Measurements from ENCODE around the gene GPRC6A. TPM values are rescaled to one million over a fixed set of nuclear protein-coding genes. Genes with fewer than 3 reads are reported as not detected.

The GPRC6A gene
- polyA plus RNA-seq, 1 experiment = not detected

GRCh38 chr6:116783852-116784251 lies 45.0 kb downstream of the GPRC6A start:
- ChIA-PET CTCF (interaction anchor here (1.0 to 1.2 kb wide), 2 partner anchors 10 to 27 kb away, joined by 3 to 4 read pairs; no protein-coding TSS in a partner anchor), POLR2A (no interaction called here)
- H3K27me3 ChIP-seq (ENCODE audit: control insufficient read depth, insufficient read depth, low read length) = no peaks in the 10 kb centered on the region
- TF ChIP-seq CTCF (IDR thresholded peaks at IDR 0.05; ENCODE audit: insufficient read depth, low read depth, low read length) = no peak
- no peaks in the 10 kb centered on the region for H3K36me3 ChIP-seq (ENCODE audit: control insufficient read depth, insufficient read depth, low read length)
- no peak overlapping the region for H3K4me3 ChIP-seq (ENCODE audit: low read depth, low read length)
- no peak for DNase-seq (ENCODE audit: low read depth)

- H3K36me3 ChIP-seq (ENCODE audit: control insufficient read depth, insufficient read depth, low read length) = no peaks in the 10 kb centered on the region
- no peaks in the 10 kb centered on the region for H3K27me3 ChIP-seq (ENCODE audit: control insufficient read depth, insufficient read depth, low read length)
- TF ChIP-seq CTCF (IDR thresholded peaks at IDR 0.05; ENCODE audit: insufficient read depth, low read depth, low read length) = peak; percentile 36
- POLR2A ChIA-PET = no interaction called here
- CTCF ChIA-PET = interaction anchor here (1.0 to 2.8 kb wide), 4 partner anchors 11 to 68 kb away, joined by 3 to 12 read pairs (median 7); partner anchors contain the start of gene FAM162B
- no peak overlapping the region for H3K4me3 ChIP-seq (ENCODE audit: low read depth, low read length)
- DNase-seq (ENCODE audit: low read depth) = no peak
Observed at GRCh38 chr6:116779573-116780164, 49.2 kb downstream of the GPRC6A start.

- no peak overlapping the region for H3K4me3 ChIP-seq (ENCODE audit: low read depth, low read length)
- CTCF ChIA-PET = no interaction called here
- H3K27me3 ChIP-seq (ENCODE audit: control insufficient read depth, insufficient read depth, low read length) = no peaks in the 10 kb centered on the region
- H3K36me3 ChIP-seq (ENCODE audit: control insufficient read depth, insufficient read depth, low read length) = no peaks in the 10 kb centered on the region
- no peak for TF ChIP-seq CTCF (IDR thresholded peaks at IDR 0.05; ENCODE audit: insufficient read depth, low read depth, low read length)
- POLR2A ChIA-PET = no interaction called here
- DNase-seq (ENCODE audit: low read depth) = no peak
Observed at GRCh38 chr6:116773886-116774285, 55.0 kb downstream of the GPRC6A start.

GRCh38 chr6:116772450-116772849 lies 56.4 kb downstream of the GPRC6A start:
- no peaks in the 10 kb centered on the region for H3K36me3 ChIP-seq (ENCODE audit: control insufficient read depth, insufficient read depth, low read length)
- ChIA-PET CTCF (interaction anchor here (1.5 kb wide), 1 partner anchor 13 kb away, joined by 3 read pairs; no protein-coding TSS in a partner anchor), POLR2A (no interaction called here)
- no peaks in the 10 kb centered on the region for H3K27me3 ChIP-seq (ENCODE audit: control insufficient read depth, insufficient read depth, low read length)
- DNase-seq (ENCODE audit: low read depth) = no peak
- no peak for TF ChIP-seq CTCF (IDR thresholded peaks at IDR 0.05; ENCODE audit: insufficient read depth, low read depth, low read length)
- H3K4me3 ChIP-seq (ENCODE audit: low read depth, low read length) = no peak overlapping the region

- H3K27me3 ChIP-seq (ENCODE audit: control insufficient read depth, insufficient read depth, low read length) = peaks cover 1% of the 10 kb centered on the region; the same call in 1 of the 2 replicates
- no peaks in the 10 kb centered on the region for H3K36me3 ChIP-seq (ENCODE audit: control insufficient read depth, insufficient read depth, low read length)
- H3K4me3 ChIP-seq (ENCODE audit: low read depth, low read length) = no peak overlapping the region
- TF ChIP-seq CTCF (IDR thresholded peaks at IDR 0.05; ENCODE audit: insufficient read depth, low read depth, low read length) = no peak
- ChIA-PET CTCF (interaction anchor here (2.4 kb wide), 1 partner anchor 12 kb away, joined by 9 read pairs; no protein-coding TSS in a partner anchor), POLR2A (no interaction called here)
- DNase-seq (ENCODE audit: low read depth) = no peak
Observed at GRCh38 chr6:116767715-116768114, 61.2 kb downstream of the GPRC6A start.

Measured in BJ (cell line).